Glutamatergic neuron (in vitro differentiated cells): ENCODE data around the gene MAL. TPM values are rescaled to one million over a fixed set of nuclear protein-coding genes. Genes with fewer than 3 reads are reported as not detected.
A peak's percentile ranks its signal among the peaks of the same experiment; 100 is the strongest.

Experiments used
- DNase-seq: peaks from one replicate; pipeline ENCODE4 v3.0.0; 2022
- H3K27ac Mint-ChIP-seq: one replicate; pipeline ENCODE4 v1.8.0; 2020; ENCODE audit warnings: mild to moderate bottlenecking, mixed read lengths, inconsistent platforms; ENCODE audit not compliant: unreplicated experiment
- H3K27me3 Mint-ChIP-seq: one replicate; pipeline ENCODE4 v1.8.0; 2020; ENCODE audit warnings: mild to moderate bottlenecking, moderate library complexity, mixed read lengths, inconsistent platforms; ENCODE audit not compliant: unreplicated experiment
- H3K36me3 Mint-ChIP-seq: one replicate; pipeline ENCODE4 v1.8.0; 2020; ENCODE audit warnings: mild to moderate bottlenecking, mixed read lengths, inconsistent platforms; ENCODE audit not compliant: unreplicated experiment
- H3K4me1 Mint-ChIP-seq: one replicate; pipeline ENCODE4 v1.8.0; 2020; ENCODE audit warnings: mild to moderate bottlenecking, low read depth, mixed read lengths, inconsistent platforms; ENCODE audit not compliant: unreplicated experiment
- H3K4me3 Mint-ChIP-seq: one replicate; pipeline ENCODE4 v1.8.0; 2020; ENCODE audit warnings: mild to moderate bottlenecking, mixed read lengths, inconsistent platforms; ENCODE audit not compliant: unreplicated experiment
- H3K9me3 Mint-ChIP-seq: one replicate; pipeline ENCODE4 v1.8.0; 2020; ENCODE audit warnings: mild to moderate bottlenecking, moderate library complexity, mixed read lengths, inconsistent platforms; ENCODE audit not compliant: unreplicated experiment
- total RNA-seq: library from RNA; stranded (reverse); fragmentation: NEBNext Ultra II Directional; extraction: Animal tissue kit (Norgen Biotek cat#: 25700); gene quantifications from one replicate; pipeline ENCODE4 v1.2.1, GENCODE V29; 2021; ENCODE audit not compliant: unreplicated experiment
- TF ChIP-seq, protein P1 (sequence below): fragments of 200-600 bp; sonication (generic); IDR thresholded peaks from one replicate; pipeline ENCODE4 v1.5.0; 2021; ENCODE audit not compliant: partially characterized antibody, unreplicated experiment

MAL gene
- total RNA-seq, 1 donor from 2014 or later = 9.0 TPM

DNA sequence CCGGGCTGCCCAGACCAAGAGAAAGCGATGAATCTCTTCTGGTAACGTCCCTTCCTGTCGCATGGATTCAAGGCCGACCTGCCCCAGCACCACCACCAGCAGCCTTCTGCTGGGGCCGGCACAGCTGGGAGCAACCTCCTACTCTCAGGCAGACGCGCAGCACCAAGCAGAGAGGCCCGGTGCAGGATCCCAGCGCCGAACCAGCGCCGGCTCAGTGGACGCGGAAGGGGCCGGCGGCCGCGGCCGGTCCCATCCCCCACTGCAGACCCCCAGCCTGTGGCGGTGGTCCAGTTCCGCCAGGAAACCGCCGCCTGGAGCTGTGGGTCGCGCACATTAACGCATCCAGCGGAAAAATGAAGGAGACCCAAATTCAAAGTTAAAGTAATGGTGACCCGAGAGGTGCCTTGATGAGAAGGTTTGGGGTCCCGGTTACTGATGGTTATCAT, 525 bp upstream of the MAL start:
- Mint-ChIP-seq H3K4me3 (peak overlapping the region; percentile 72), H3K27ac (peak overlapping the region; percentile 62), H3K36me3 (peaks cover 4% of the 10 kb centered on the region), H3K9me3 (peaks cover 12% of the 10 kb centered on the region), H3K4me1 (peaks cover 13% of the 10 kb centered on the region), H3K27me3 (peaks cover 33% of the 10 kb centered on the region)
- TF ChIP-seq, protein P1, sequence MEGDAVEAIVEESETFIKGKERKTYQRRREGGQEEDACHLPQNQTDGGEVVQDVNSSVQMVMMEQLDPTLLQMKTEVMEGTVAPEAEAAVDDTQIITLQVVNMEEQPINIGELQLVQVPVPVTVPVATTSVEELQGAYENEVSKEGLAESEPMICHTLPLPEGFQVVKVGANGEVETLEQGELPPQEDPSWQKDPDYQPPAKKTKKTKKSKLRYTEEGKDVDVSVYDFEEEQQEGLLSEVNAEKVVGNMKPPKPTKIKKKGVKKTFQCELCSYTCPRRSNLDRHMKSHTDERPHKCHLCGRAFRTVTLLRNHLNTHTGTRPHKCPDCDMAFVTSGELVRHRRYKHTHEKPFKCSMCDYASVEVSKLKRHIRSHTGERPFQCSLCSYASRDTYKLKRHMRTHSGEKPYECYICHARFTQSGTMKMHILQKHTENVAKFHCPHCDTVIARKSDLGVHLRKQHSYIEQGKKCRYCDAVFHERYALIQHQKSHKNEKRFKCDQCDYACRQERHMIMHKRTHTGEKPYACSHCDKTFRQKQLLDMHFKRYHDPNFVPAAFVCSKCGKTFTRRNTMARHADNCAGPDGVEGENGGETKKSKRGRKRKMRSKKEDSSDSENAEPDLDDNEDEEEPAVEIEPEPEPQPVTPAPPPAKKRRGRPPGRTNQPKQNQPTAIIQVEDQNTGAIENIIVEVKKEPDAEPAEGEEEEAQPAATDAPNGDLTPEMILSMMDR = no peak
- DNase-seq = peak; percentile 69

DNA sequence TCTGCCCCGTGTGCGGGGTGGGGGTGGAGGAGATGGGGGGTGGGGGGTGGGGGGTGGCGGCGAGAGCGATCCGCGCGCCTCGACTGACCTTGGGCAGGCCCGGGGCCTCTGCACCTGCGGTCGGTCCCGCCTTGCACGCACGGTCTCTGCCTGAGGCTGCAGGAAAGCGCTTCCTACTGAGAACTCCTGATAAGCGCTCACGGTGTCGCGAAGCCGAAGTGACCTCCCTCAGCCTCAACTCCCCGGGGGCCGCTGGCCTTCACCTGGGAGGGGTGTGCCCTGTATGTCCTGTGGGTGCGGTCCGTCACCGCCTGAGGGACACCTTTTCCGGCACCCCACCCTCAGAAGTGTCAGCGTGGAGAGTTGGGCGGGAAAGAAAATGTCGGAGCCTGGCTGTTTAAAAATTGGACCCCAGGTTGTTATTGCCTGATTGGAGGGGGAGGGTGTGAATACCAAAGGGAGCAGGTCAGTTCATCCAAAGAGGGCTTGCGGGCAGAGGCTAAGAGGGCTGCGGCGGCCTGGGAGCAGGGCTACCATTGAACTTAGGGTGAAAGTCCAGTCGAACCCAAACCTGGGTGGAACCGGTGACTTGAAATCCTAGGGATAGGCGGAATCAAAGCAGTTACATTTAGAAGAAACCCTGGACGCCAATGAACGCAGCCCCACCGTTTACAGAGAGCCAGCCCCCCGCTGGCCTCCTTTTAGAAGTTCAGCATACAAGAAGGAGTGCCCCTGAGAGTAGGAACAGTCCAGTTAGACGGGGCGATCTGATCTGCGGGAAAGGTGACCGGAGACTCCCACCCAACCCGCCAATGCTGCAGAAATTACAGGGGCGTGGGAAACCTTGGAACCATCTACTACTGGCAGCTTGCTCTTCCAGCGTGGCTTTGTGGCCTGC, 1.2 kb downstream of the MAL start:
- TF ChIP-seq, protein P1 = no peak
- Mint-ChIP-seq H3K4me1 (peaks cover 13% of the 10 kb centered on the region), H3K27me3 (peaks cover 34% of the 10 kb centered on the region), H3K27ac (no peak overlapping the region), H3K36me3 (peaks cover 4% of the 10 kb centered on the region), H3K9me3 (peaks cover 14% of the 10 kb centered on the region), H3K4me3 (peak overlapping the region; percentile 95)
- DNase-seq = peak; percentile 57

DNA sequence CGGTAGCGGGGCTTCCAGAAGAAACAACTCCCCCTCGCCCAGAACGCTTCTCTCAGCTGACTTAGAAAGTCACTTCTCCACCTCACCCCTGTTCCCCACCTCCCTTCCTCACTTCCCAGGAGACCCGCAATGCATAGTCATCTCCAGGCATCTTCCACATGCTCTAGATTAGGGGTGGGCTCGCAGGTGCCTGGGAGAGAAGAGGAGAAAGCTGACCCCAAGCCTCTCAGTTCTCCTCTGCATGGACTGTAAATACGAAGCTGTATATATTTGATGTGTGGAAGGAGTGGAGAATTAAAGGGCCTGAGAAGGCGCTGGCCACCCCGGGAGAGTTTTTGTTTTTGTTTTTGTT, 1.8 kb downstream of the MAL start:
- Mint-ChIP-seq H3K9me3 (peaks cover 14% of the 10 kb centered on the region), H3K4me3 (peak overlapping the region; percentile 68), H3K36me3 (peaks cover 4% of the 10 kb centered on the region), H3K27ac (no peak overlapping the region), H3K27me3 (peaks cover 35% of the 10 kb centered on the region), H3K4me1 (peaks cover 13% of the 10 kb centered on the region)
- DNase-seq = no peak
- TF ChIP-seq, protein P1 = no peak

DNA sequence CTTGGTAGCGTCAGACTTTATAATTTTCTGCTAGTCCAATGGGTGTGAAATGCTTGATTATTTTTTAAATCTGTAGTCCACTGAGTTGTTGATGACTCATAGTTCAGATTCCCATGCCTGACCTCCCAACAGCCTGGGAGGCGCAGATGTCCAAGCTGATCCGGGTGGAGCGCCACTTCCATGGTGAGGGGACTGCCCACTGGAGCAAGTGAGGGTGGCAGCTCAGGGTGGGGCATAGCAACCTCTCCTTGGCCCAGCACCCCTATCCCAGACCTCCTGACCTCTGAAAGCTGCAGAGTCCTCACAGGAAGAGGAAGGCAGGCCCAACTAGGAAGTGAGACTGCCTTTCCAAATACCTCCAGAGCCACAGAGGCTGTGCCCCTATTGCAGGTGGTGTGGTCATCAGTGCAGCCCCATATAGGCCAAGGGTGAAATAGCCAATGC, 4.4 kb downstream of the MAL start:
- Mint-ChIP-seq H3K4me3 (no peak overlapping the region), H3K27me3 (peaks cover 22% of the 10 kb centered on the region), H3K36me3 (no peaks in the 10 kb centered on the region), H3K27ac (no peak overlapping the region), H3K9me3 (peaks cover 9% of the 10 kb centered on the region), H3K4me1 (peaks cover 2% of the 10 kb centered on the region)
- no peak for DNase-seq
- TF ChIP-seq, protein P1 = no peak

DNA sequence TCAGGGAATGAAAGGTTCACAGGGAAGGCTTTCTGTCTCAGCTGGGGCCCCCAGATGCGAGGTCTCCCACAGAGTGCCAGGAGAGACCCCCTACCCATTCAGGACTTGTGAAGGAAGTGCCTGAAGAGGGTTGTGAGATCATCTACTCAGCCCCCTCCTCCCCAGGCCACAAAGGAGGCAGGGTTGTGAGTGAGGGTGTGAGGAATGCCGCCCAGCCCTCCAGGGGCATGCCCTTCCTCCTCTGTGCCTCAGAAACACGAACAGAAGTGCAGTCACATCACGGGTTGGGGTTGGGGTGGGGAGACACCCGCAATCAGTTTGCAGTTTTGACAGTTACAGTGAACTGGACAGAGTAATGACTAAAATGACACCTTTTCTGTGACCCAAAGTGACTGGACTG, 5.0 kb downstream of the MAL start:
- H3K4me1 Mint-ChIP-seq = peaks cover 2% of the 10 kb centered on the region
- DNase-seq = no peak
- no peak overlapping the region for H3K27ac Mint-ChIP-seq
- no peak overlapping the region for H3K4me3 Mint-ChIP-seq
- H3K9me3 Mint-ChIP-seq = peaks cover 12% of the 10 kb centered on the region
- peaks cover 22% of the 10 kb centered on the region for H3K27me3 Mint-ChIP-seq
- H3K36me3 Mint-ChIP-seq = no peaks in the 10 kb centered on the region
- TF ChIP-seq, protein P1 = no peak
